ENCODE measurements around the gene TNNI3K. TPM values are rescaled to one million over a fixed set of nuclear protein-coding genes. Genes with fewer than 3 reads are reported as not detected.

Gene TNNI3K
- total and polyA plus RNA-seq, 9 of the 15 experiments (the other 6 are each of a cell fraction or from before 2014, with no cell fraction given), result 0.21 to 0.53 (median 0.32) TPM; not detected in 5

DNA sequence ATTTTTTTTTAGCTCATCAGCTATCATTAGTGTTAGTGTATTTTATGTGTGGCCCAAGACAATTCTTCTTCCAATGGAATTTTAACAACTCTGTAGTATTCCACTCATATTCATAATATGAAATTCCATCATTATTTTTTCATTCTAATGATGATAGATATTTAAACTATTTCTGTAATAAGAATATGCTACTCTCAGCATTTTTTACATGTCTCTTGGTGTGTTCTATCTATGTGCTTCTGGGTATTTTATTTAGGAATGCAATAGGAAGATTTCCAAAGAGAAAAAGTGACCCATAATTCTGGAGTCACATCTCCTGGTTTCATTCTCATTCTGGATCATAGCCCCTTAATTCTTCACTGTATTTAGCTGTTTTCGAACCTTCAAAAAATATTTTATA, 167.7 kb downstream of the TNNI3K start (continued):
- TF ChIP-seq, protein P1, sequence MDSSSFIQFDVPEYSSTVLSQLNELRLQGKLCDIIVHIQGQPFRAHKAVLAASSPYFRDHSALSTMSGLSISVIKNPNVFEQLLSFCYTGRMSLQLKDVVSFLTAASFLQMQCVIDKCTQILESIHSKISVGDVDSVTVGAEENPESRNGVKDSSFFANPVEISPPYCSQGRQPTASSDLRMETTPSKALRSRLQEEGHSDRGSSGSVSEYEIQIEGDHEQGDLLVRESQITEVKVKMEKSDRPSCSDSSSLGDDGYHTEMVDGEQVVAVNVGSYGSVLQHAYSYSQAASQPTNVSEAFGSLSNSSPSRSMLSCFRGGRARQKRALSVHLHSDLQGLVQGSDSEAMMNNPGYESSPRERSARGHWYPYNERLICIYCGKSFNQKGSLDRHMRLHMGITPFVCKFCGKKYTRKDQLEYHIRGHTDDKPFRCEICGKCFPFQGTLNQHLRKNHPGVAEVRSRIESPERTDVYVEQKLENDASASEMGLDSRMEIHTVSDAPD (CRISPR knock-in tag; IDR thresholded peaks at IDR 0.05), result no peak
- TF ChIP-seq HSF4 (CRISPR knock-in tag; IDR thresholded peaks at IDR 0.05; ENCODE audit: borderline replicate concordance) (no peak), ZNF316 (IDR thresholded peaks at IDR 0.05) (peak; percentile 53; the same call in 1 of the 2 replicates), ZNF347 (CRISPR knock-in tag; IDR thresholded peaks at IDR 0.05; ENCODE audit: low read depth) (no peak), MAFF (IDR thresholded peaks at IDR 0.05; ENCODE audit: low read length) (peak; percentile 9; the same call in 1 of the 2 replicates)
- TF ChIP-seq, protein P2, sequence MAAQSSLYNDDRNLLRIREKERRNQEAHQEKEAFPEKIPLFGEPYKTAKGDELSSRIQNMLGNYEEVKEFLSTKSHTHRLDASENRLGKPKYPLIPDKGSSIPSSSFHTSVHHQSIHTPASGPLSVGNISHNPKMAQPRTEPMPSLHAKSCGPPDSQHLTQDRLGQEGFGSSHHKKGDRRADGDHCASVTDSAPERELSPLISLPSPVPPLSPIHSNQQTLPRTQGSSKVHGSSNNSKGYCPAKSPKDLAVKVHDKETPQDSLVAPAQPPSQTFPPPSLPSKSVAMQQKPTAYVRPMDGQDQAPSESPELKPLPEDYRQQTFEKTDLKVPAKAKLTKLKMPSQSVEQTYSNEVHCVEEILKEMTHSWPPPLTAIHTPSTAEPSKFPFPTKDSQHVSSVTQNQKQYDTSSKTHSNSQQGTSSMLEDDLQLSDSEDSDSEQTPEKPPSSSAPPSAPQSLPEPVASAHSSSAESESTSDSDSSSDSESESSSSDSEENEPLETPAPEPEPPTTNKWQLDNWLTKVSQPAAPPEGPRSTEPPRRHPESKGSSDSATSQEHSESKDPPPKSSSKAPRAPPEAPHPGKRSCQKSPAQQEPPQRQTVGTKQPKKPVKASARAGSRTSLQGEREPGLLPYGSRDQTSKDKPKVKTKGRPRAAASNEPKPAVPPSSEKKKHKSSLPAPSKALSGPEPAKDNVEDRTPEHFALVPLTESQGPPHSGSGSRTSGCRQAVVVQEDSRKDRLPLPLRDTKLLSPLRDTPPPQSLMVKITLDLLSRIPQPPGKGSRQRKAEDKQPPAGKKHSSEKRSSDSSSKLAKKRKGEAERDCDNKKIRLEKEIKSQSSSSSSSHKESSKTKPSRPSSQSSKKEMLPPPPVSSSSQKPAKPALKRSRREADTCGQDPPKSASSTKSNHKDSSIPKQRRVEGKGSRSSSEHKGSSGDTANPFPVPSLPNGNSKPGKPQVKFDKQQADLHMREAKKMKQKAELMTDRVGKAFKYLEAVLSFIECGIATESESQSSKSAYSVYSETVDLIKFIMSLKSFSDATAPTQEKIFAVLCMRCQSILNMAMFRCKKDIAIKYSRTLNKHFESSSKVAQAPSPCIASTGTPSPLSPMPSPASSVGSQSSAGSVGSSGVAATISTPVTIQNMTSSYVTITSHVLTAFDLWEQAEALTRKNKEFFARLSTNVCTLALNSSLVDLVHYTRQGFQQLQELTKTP (IDR thresholded peaks at IDR 0.05; ENCODE audit: low read depth in 1 of 2, partially characterized antibody in 2 of 2), result no peak

All from K562 (cell line).